SK-N-SH (cell line): ENCODE results near the gene MAP3K13. TPM values are rescaled to one million over a fixed set of nuclear protein-coding genes. Genes with fewer than 3 reads are reported as not detected.

Source experiments
- CTCF ChIA-PET: fragments of 300-600, 350-600 bp; formaldehyde crosslinking; extraction: SDS; loops from one replicate; lab custom pipeline; 2021; lab: Yijun Ruan, JAX
- POLR2A ChIA-PET: fragments of 350-600 bp; sonication (Branson Sonifier 250); formaldehyde crosslinking; extraction: SDS; loops from one replicate; lab custom pipeline; 2020; ENCODE audit warnings: antibody characterized with exemption, inconsistent platforms; lab: Yijun Ruan, JAX
- DNase-seq: peaks from one replicate; pipeline ENCODE4 v3.0.0; 2012
- H2AFZ ChIP-seq: fragments of 200-600 bp; sonication (generic); 2 replicates; pipeline ENCODE4 v1.8.1; 2016; ENCODE audit warnings: antibody characterized with exemption, mild to moderate bottlenecking, low read depth
- H3F3A ChIP-seq: fragments of 200-600 bp; sonication (generic); replicated peaks from 2 replicates; pipeline ENCODE3; 2016; ENCODE audit warnings: antibody characterized with exemption, mild to moderate bottlenecking; ENCODE audit not compliant: insufficient read depth
- H3K27ac ChIP-seq, 2 experiments: fragments of 200-500 bp in 1 of 2; fragments of 200-600 bp in 1 of 2; sonication (Bioruptor generic) in 1 of 2; sonication (generic), shearing (Covaris generic) in 1 of 2; 2 replicates each; pipeline versions ENCODE4 v1.5.1 to v1.6.1; 2014 to 2016; ENCODE audit warnings: low read depth in 2 of 2, inconsistent platforms in 1 of 2, low read length in 1 of 2, mild to moderate bottlenecking in 1 of 2, mixed read lengths in 1 of 2
- H3K27me3 ChIP-seq: fragments of 200-600 bp; sonication (generic), shearing (Covaris generic); 2 replicates; pipeline ENCODE4 v1.6.1; 2016; ENCODE audit warnings: mixed run types; ENCODE audit not compliant: insufficient read depth
- H3K36me3 ChIP-seq, 2 experiments: fragments of 200-500 bp in 1 of 2; fragments of 200-600 bp in 1 of 2; sonication (Bioruptor generic) in 1 of 2; sonication (generic) in 1 of 2; replicated peaks in 1 of 2; 2 replicates each; pipeline versions ENCODE3 to v1.5.1; 2014 to 2016; ENCODE audit warnings: low read length in 1 of 2, mild to moderate bottlenecking in 1 of 2; ENCODE audit not compliant: insufficient read depth in 2 of 2, control insufficient read depth in 1 of 2
- H3K4me1 ChIP-seq, 2 experiments: fragments of 200-500 bp in 1 of 2; fragments of 200-600 bp in 1 of 2; sonication (Bioruptor generic) in 1 of 2; sonication (generic), shearing (Covaris generic) in 1 of 2; 2 replicates each; pipeline versions ENCODE4 v1.5.1 to v1.6.1; 2014 to 2016; ENCODE audit warnings: low read depth in 1 of 2, low read length in 1 of 2, mixed run types in 1 of 2; ENCODE audit not compliant: insufficient read depth in 2 of 2, control insufficient read depth in 1 of 2
- H3K4me2 ChIP-seq: fragments of 200-600 bp; sonication (generic), shearing (Covaris generic); 2 replicates; pipeline ENCODE4 v1.6.1; 2017; ENCODE audit warnings: mixed run types
- H3K4me3 ChIP-seq, 2 experiments: fragments of 200-500 bp in 1 of 2; fragments of 200-600 bp in 1 of 2; sonication (Bioruptor generic) in 1 of 2; sonication (generic), shearing (Covaris generic) in 1 of 2; 2 replicates each; pipeline versions ENCODE4 v1.5.1 to v1.8.1; 2014 to 2016; ENCODE audit warnings: low read depth in 2 of 2, inconsistent platforms in 1 of 2, low read length in 1 of 2, mild to moderate bottlenecking in 1 of 2, mixed read lengths in 1 of 2, moderate library complexity in 1 of 2
- H3K79me2 ChIP-seq: fragments of 200-600 bp; sonication (generic); 2 replicates; pipeline ENCODE4 v1.8.1; 2017; ENCODE audit warnings: mild to moderate bottlenecking; ENCODE audit not compliant: insufficient read depth
- H3K9ac ChIP-seq: fragments of 200-600 bp; sonication (generic); 2 replicates; pipeline ENCODE4 v1.6.1; 2017; ENCODE audit warnings: mixed run types
- H3K9me2 ChIP-seq: fragments of 200-600 bp; sonication (generic); 2 replicates; pipeline ENCODE4 v1.6.1; 2017; ENCODE audit warnings: mixed run types
- H3K9me3 ChIP-seq: fragments of 200-600 bp; sonication (generic); 2 replicates; pipeline ENCODE4 v1.6.1; 2017; ENCODE audit warnings: mixed run types, mild to moderate bottlenecking, moderate library complexity
- H4K20me1 ChIP-seq: fragments of 200-600 bp; sonication (generic); 2 replicates; pipeline ENCODE4 v1.6.1; 2017; ENCODE audit warnings: mild to moderate bottlenecking, mixed run types; ENCODE audit not compliant: insufficient read depth
- ELF1 ChIP-seq: IDR thresholded peaks from 2 replicates; pipeline ENCODE4 v1.4.0; 2012
- EZH2phosphoT487 ChIP-seq: fragments of 200-600 bp; sonication (generic); IDR thresholded peaks from 2 replicates; pipeline ENCODE4 v1.6.1; 2017; ENCODE audit warnings: low read depth, mixed run types, mild to moderate bottlenecking, antibody characterized with exemption, moderate library complexity, borderline replicate concordance
- FOSL2 ChIP-seq: IDR thresholded peaks from 2 replicates; pipeline ENCODE4 v1.4.0; 2012; ENCODE audit warnings: low read depth, mild to moderate bottlenecking, moderate library complexity, borderline replicate concordance
- GABPA ChIP-seq: IDR thresholded peaks from 2 replicates; pipeline ENCODE4 v1.4.0; 2012; ENCODE audit warnings: low read depth, mild to moderate bottlenecking
- GATA2 ChIP-seq: sonication (generic); formaldehyde crosslinking; IDR thresholded peaks from 2 replicates; pipeline ENCODE4 v1.5.0; 2020; ENCODE audit warnings: mild to moderate bottlenecking, missing genetic modification reagents
- MAX ChIP-seq: IDR thresholded peaks from 2 replicates; pipeline ENCODE4 v1.4.0; 2012; ENCODE audit warnings: low read depth
- NFIC ChIP-seq: IDR thresholded peaks from 2 replicates; pipeline ENCODE4 v1.4.0; 2012; ENCODE audit warnings: borderline replicate concordance
- REST ChIP-seq: IDR thresholded peaks from 2 replicates; pipeline ENCODE4 v1.6.1; 2012; ENCODE audit warnings: mild to moderate bottlenecking, low read depth, low read length, moderate library complexity
- RFX5 ChIP-seq: IDR thresholded peaks from 2 replicates; pipeline ENCODE4 v1.6.1; 2012; ENCODE audit warnings: mild to moderate bottlenecking, improper control_type of control experiment, low read length
- RXRA ChIP-seq: IDR thresholded peaks from 2 replicates; pipeline ENCODE4 v1.4.0; 2012; ENCODE audit warnings: low read depth, mild to moderate bottlenecking, borderline replicate concordance
- SIN3A ChIP-seq: IDR thresholded peaks from 2 replicates; pipeline ENCODE4 v1.6.1; 2012; ENCODE audit warnings: low read depth, mild to moderate bottlenecking, low read length, moderate library complexity, borderline replicate concordance
- TCF12 ChIP-seq: IDR thresholded peaks from 2 replicates; pipeline ENCODE4 v1.4.0; 2012
- YY1 ChIP-seq: IDR thresholded peaks from 2 replicates; pipeline ENCODE4 v1.4.0; 2012; ENCODE audit warnings: low read depth, mild to moderate bottlenecking
- WGBS: methylation state at CpG from one replicate; pipeline ENCODE4 v1.1.6; 2017; ENCODE audit warnings: low lambda C conversion rate; 5-methylcytosine and 5-hydroxymethylcytosine counted together
- polyA plus RNA-seq, 3 experiments: library from polyadenylated mRNA; depleted of rRNA; stranded (reverse); fragments of >200 nt; gene quantifications; 2 replicates each; pipeline ENCODE4 v1.2.3, GENCODE V29; 2012
- TF ChIP-seq, protein P1 (sequence below): IDR thresholded peaks from 2 replicates; pipeline ENCODE4 v1.4.0; 2012; ENCODE audit warnings: low read depth, borderline replicate concordance

Gene MAP3K13
- polyA plus RNA-seq, 1 of the 3 experiments (the other 2 are of a cell fraction) = 9.1 TPM

DNA sequence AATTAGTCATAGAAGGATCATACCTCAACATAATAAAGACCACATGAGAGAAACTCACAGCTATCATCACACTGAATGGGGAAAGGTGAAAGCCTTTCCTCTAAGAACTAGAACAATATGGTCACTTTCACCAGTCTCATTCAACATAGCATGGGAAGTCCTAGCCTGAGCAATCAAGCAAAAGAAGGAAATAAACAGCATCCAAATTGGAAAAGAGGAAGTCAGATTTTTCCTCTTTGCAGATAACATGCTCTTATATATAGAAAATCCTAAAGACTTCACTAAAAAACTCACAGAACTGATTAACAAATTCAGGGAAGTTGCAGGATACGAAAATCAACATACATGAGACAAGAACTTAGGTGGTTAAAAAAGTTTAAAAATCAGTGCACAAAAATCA is 24.7 kb downstream of the MAP3K13 start:
- CTCF ChIA-PET = no interaction called here
- Histone ChIP-seq H3K27me3 (no peaks in the 10 kb centered on the region), H3K36me3 (peaks cover 0 to 4% of the 10 kb centered on the region in 2 experiments), H2AFZ (no peak overlapping the region), H4K20me1 (no peaks in the 10 kb centered on the region), H3K9me3 (no peaks in the 10 kb centered on the region), H3K4me1 (peaks cover 0 to 2% of the 10 kb centered on the region in 2 experiments; a peak in 1 of 4 replicates), H3K27ac (no peak overlapping the region), H3K9ac (no peak overlapping the region), H3K4me2 (no peak overlapping the region), H3K79me2 (no peaks in the 10 kb centered on the region), H3K4me3 (no peak overlapping the region), H3F3A (no peaks in the 10 kb centered on the region), H3K9me2 (no peaks in the 10 kb centered on the region)
- no peak for DNase-seq
- TF ChIP-seq SIN3A (no peak), NFIC (no peak), YY1 (no peak), RFX5 (no peak), TCF12 (no peak), GATA2 (CRISPR knock-in tag) (no peak), RXRA (no peak), ELF1 (no peak), GABPA (no peak), MAX (no peak), REST (no peak), FOSL2 (no peak), EZH2phosphoT487 (no peak)
- TF ChIP-seq, protein P1, sequence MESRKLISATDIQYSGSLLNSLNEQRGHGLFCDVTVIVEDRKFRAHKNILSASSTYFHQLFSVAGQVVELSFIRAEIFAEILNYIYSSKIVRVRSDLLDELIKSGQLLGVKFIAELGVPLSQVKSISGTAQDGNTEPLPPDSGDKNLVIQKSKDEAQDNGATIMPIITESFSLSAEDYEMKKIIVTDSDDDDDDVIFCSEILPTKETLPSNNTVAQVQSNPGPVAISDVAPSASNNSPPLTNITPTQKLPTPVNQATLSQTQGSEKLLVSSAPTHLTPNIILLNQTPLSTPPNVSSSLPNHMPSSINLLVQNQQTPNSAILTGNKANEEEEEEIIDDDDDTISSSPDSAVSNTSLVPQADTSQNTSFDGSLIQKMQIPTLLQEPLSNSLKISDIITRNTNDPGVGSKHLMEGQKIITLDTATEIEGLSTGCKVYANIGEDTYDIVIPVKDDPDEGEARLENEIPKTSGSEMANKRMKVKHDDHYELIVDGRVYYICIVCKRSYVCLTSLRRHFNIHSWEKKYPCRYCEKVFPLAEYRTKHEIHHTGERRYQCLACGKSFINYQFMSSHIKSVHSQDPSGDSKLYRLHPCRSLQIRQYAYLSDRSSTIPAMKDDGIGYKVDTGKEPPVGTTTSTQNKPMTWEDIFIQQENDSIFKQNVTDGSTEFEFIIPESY = no peak
- POLR2A ChIA-PET = no interaction called here
- 73% methylated on average over 1 of the region's 1 CpG for WGBS
